IPS DF 19.7 (cell line): ENCODE measurements around the gene IL18BP.

Experiments
- DNase-seq: peaks from one replicate; pipeline ENCODE4 v3.0.0-alpha.2; 2013; ENCODE audit warnings: low read depth, low spot score

IL18BP gene

GRCh38 chr11:71998649-71999310 lies at the start of gene IL18BP:
Gene IL18BP (plus strand): TSS chr11:71998909. CDS start chr11:71999985, 1,076 bp downstream.
- no peak for DNase-seq

DNA sequence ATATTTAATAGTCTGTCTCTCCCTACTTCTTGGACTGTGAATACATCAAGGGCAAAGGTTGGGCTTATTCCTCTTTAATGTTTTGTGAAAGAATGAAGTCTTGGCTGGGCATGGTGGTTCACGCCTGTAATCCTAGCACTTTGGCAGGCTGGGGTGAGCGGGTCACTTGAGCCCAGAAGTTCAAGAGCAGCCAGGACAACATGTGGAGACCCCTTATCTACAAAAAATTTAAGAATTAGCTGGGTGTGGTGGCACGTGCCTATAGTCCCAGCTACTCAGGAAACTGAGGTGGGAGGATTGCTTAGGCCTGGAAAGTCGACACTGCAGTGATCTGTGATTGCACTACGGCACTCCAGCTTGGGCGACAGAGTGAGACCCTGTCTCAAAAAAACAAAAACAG lies 49.7 kb upstream of the IL18BP start:
- no peak for DNase-seq

DNA sequence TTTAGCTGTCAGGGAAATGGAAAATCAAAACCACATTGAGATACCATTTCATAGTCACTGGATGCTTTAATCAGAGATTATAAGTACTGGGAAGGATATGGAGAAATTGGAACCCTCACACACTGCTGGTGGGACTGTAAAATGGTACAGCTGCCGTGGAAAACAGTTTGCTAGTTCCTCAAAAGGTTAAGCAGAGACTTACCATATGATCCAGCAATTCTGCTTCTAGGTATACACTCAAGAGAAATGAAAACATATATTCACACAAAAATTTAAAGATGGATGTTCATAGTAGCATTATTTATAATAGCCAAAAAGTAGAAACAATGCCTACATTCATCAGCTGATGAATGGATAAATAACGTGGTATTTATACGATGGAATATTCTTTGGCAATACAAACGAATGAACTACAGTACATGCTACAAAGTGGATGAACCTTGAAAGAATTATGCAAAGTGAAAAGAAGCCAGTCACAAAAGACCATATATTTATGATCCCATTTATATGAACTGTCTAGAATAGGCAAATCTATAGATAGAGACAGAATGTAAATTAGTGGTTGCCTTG lies 46.9 kb upstream of the IL18BP start:
- no peak for DNase-seq

DNA sequence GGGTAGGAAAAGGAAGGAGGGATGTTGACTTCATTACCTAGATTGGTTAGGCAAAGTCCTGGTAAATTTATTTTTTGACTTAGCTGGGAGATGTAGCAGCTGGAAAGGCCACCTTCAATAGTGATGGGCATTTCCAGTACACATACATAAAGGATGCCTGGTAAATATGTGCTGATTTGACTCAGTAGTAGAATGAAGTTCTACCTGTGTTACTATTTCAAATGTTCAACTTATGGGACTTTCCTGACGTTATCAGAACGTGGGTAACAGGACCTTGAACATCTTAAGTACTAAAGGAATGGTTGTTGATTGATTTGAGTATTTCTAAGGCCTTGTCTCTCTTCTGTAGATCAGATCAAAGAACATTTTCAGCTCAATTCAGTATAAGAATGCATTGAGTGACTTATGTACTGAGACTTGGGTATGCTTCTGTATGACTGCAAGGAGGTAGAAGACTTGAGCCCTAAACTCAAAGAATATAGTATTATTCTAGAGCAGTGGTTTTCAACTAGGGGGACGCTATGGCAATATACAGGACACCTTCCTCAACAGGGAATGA lies 42.7 kb upstream of the IL18BP start:
- DNase-seq = no peak

DNA sequence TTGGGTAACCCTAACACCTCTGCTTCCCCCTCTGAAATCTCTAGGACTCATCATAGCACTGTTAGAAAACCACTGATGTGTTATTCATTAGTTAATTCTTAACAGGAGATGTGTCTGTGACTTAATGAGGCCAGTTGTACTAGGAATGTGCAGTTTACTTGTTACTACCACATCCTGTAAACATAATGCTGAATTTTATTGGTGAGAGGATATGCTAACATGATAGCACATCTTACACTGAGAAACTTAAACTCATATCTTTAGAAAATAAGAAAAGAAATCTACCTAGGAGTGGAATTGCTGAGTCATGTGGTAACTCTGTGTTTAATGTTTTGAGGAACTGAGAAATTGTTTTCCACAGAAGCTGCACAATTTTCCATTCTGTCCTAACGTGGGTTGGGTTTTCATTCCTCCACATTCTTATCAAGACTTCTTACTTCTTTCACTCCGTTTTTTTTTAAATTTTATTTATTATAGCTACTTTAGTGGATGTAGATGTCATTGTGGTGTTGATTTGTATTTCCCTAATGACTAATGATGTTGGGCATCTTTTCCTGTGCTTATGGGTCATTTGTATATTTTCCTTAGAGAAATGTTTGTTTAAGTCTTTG lies 36.2 kb upstream of the IL18BP start:
- DNase-seq = no peak

DNA sequence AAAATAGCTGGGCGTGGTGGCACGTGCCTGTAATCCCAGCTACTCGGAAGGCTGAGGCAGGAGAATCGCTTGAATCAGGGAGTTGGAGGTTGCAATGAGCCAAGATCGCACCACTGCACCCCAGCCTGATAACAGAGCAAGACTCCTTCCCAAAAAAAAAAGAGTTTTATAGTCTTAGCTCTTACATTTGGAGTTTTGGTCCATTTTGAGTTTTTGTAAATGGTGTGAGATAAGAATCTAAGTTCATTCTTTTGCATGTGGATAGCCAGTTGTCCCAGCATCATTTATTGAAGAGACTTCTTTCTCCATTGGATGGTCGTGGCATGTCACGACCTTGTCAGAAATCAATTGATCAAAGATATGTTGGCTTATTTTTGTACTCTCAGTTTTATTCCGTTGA lies 35.2 kb upstream of the IL18BP start:
- DNase-seq = no peak

DNA sequence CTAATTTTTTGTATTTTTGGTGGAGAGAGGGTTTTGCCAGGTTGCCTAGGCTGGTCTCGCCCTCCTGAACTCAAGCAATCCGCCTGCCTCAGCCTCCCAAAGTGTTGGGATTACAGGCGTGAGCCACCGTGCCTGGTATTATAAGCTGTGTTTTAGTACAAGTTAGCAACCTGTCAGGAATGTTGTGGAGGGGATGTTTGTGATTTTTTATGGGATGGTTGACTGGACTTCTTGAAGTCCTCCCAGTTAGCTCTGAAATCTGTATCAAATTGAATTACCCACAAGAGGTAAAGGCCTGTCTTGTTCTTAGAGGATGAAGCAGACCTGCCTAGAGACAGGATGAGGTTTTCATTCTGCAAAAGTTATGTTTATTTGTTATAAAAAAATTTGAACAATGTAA lies 34.1 kb upstream of the IL18BP start:
- DNase-seq = no peak

DNA sequence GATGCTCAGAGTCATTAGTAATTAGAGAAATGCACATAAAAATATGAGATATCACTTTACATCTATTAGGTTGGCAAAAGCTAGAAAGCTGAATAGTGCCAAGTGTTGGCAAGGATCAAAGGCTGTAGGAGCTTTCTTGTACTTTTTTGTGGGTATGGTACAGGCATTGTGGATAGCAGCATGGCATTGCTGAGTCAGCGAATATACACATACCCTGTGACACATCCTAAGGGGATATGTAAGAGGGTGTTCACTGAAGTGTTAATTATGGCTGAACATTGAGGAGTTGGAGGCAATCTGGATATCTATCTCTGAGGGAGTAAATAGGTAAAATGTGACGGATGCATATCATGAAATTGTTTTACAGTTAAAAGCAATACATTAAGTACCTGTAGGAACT lies 27.0 kb upstream of the IL18BP start:
- no peak for DNase-seq

DNA sequence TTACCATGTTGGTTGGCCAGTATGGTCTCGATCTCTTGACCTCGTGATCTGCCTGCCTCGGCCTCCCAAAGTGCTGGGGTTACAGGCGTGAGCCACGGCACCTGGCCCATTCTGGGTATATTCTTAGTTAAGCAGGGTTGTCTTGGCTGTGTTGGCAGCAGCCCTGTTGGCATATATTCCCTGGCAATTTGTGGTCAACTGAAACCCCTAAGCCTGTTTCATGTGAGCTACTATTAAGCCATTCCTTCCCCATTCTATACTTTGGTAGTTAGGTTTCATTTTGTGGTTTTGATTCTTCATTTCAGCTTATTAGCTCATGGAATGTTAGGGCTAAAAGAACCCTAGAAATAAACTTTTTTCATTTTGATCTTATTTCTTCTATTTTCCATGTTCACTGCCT lies 22.2 kb upstream of the IL18BP start:
- no peak for DNase-seq

DNA sequence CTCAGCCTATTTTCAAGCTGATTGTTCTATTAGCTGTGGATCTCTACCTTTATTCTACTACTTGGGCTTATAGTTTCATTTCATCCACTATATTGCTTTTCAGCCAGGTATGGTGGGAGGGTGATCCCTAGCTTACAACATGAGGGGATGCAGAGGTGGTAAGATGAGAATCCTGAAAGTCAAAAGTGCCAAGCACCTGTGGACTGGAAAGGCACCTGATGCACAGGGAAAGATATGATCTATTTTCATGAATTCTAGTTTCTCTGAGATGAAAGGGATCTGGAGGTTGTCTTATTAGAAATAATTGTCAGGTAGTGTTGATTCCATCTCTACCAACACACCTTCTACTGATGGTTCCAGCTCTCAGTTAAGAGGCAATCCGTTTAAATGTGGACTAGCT lies 21.6 kb upstream of the IL18BP start:
- no peak for DNase-seq

DNA sequence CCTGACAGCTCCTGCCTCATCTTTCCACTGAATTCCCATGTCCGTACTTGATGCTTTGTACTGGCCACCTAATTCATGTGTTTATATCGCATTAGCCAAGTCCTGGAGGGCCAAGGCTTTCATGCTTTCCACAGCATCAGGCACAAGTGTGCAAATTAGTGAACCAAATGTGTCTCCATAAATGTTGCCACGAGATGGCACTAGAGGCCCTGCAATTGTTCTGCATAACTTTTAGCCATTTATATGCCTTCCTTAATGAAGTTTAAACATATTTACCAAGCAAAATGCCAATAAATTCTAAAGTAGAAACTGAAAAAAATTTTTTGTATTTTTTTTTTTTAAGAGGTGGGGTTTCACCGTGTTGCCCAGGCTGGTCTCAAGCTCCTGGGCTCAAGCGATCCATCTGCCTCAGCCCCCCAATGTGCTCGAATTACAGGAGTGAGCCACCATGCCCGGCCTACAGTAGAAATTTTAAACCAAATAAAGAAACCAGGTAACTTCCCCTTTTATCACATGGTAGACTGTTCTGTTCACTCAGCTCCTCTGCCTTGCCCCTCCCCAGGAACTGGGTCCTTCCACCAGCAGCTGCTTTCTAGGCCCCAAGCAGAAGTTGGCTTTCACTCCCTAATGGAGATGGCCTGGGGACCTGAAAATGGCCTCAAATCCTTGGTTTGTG lies 20.8 kb upstream of the IL18BP start:
- no peak for DNase-seq

GRCh38 chr11:71979094-71979493 lies 19.6 kb upstream of the IL18BP start:
- DNase-seq = no peak

DNA sequence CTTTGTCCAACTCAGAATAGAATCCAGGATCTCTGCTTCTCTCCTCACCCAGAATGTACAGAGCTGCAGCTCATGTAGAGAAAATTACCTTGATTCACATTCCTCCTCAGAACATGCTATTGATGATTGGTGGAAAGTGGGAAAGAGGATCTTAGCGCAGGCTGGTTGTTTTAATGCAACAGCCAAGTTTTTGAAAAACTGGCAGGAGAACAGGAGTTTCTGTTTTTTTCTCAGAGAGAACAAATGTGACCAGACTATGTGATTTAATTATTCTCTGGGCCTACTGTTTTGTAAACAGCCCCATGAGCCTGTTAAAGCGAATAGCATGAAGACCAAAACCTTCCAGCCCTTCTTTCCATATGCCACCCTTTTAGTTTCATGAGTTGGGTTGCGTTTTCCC lies 19.1 kb upstream of the IL18BP start:
- DNase-seq = no peak

DNA sequence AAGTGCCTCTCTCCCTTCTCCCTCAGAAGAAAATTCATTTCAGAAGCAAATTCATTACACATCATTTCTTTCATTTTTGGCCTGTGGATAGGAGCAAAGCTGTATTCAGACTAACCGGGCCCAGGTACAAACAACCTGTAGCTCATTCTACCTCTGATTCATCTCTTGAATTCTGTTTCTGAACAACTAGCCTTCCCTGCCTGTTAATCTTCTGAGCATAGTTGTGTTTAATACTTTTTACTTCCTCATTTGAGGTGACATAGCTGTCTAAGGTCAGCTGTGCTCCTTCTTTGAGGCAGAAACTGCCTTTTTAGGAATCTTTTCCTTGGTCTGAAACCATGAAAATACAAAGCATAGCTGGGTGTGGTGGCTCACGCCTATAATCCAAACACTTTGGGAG lies 12.6 kb upstream of the IL18BP start:
- no peak for DNase-seq

GRCh38 chr11:71987521-71987920 lies 11.2 kb upstream of the IL18BP start:
- DNase-seq = no peak

DNA sequence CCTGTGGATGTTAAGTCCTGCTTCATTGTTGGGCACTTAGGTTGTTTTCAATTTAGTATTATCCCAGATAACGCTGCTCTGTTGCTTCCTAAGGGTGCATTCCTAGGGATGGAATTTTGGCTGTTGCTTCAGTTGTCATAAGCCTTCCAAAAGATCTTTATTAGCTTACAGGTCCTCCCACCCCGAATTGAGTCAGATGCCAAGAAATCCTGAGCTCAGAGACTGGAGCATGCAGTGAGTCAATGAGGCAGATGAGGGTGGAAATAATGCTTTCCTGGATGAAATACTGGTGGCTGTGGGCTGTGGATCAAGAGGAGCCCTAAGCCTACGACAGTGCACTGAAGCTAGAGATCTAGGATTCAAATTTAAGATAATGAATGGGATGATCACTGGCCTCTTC lies 10.7 kb upstream of the IL18BP start:
- DNase-seq = no peak

- no peak for DNase-seq
These were observed 8.0 kb upstream of the IL18BP start for GRCh38 chr11:71990701-71991100.

GRCh38 chr11:71991494-71991893 lies 7.2 kb upstream of the IL18BP start:
- no peak for DNase-seq

GRCh38 chr11:71992136-71992730 lies 6.5 kb upstream of the IL18BP start:
- no peak for DNase-seq

DNA sequence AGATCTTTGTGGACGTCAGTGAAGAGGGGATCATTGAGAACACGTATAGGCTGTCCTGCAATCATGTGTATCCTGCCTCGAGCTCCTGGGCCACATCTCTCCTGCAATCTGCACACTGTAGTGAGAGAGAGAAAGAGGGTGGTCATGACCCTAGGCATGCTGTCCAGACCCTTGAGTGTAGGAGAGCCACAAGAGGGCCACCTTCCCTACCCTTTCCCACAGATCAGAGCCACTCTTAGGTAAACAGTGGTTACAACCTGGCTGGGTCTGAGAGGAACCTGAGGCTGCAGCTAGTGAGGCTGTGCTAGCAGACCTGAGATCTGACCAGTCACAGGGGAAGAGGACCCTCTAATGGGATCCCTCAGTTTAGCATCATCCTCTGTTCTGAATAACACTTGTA lies 3.9 kb upstream of the IL18BP start:
- DNase-seq = no peak

GRCh38 chr11:71995726-71996291 lies 2.9 kb upstream of the IL18BP start:
- DNase-seq = no peak

DNA sequence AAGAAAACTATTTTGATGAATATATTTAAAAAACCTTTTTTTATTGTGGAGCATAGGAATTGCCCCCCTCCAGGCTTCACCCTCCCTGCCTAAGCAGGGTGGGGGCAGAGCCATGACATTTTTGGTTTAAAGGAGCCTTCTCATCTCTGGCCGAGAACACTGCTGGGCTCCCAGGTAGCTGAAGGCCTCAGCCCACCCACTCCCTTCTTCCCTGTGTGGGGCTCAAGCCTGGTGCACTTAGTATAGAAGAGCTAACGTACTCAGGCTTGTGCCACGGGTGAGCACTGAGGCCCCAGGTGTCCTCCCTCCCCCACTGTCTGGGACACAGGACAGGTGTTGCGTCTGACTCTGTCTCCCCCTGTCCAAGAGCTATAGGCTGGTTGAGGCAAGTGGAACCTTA lies 2.2 kb upstream of the IL18BP start:
- DNase-seq = no peak
